ENCODE measurements around the gene LRRC58. TPM values are rescaled to one million over a fixed set of nuclear protein-coding genes. Genes with fewer than 3 reads are reported as not detected.
A peak's percentile ranks its signal among the peaks of the same experiment; 100 is the strongest.

The LRRC58 gene
- total RNA-seq, 4 donors from 2014 or later = 25.3 to 35.6 (median 31.3) TPM

GRCh38 chr3:120352017-120352416 lies 2.9 kb upstream of the LRRC58 start:
- peaks cover 22% of the 10 kb centered on the region for H3K4me1 ChIP-seq
- 86% methylated on average over 4 of the region's 4 CpGs for WGBS
- H3K27ac ChIP-seq = no peak overlapping the region
- H3K36me3 ChIP-seq = no peaks in the 10 kb centered on the region
- TF ChIP-seq POLR2AphosphoS5 (IDR thresholded peaks at IDR 0.05) (no peak), POLR2A (IDR thresholded peaks at IDR 0.05) (no peak), EP300 (IDR thresholded peaks at IDR 0.05) (no peak), CTCF (IDR thresholded peaks at IDR 0.05) (no peak)
- H3K4me3 ChIP-seq = no peak overlapping the region
- H3K27me3 ChIP-seq = no peaks in the 10 kb centered on the region
- DNase-seq (ENCODE audit: low spot score in 2 of 2) = no peak
- no peaks in the 10 kb centered on the region for H3K9me3 ChIP-seq

GRCh38 chr3:120350401-120350941 lies 1.3 kb upstream of the LRRC58 start:
- Histone ChIP-seq H3K4me3 (peak overlapping the region; percentile 84), H3K27ac (no peak overlapping the region), H3K4me1 (peaks cover 27% of the 10 kb centered on the region), H3K36me3 (no peaks in the 10 kb centered on the region), H3K27me3 (no peaks in the 10 kb centered on the region), H3K9me3 (no peaks in the 10 kb centered on the region)
- DNase-seq (ENCODE audit: low spot score in 2 of 2) = peak in 1 of 2 donors; percentile 62
- WGBS = 48% methylated on average over 8 of the region's 8 CpGs
- TF ChIP-seq EP300 (IDR thresholded peaks at IDR 0.05) = no peak
- TF ChIP-seq POLR2AphosphoS5 (IDR thresholded peaks at IDR 0.05) = no peak
- TF ChIP-seq POLR2A (IDR thresholded peaks at IDR 0.05) = no peak
- no peak for TF ChIP-seq CTCF (IDR thresholded peaks at IDR 0.05)

- no peaks in the 10 kb centered on the region for H3K27me3 ChIP-seq
- no peak for DNase-seq (ENCODE audit: low spot score in 2 of 2)
- TF ChIP-seq CTCF (IDR thresholded peaks at IDR 0.05) = no peak
- no peak for TF ChIP-seq POLR2AphosphoS5 (IDR thresholded peaks at IDR 0.05)
- no peak for TF ChIP-seq POLR2A (IDR thresholded peaks at IDR 0.05)
- no peak for TF ChIP-seq EP300 (IDR thresholded peaks at IDR 0.05)
- peak overlapping the region; percentile 91 for H3K27ac ChIP-seq
- H3K9me3 ChIP-seq = no peaks in the 10 kb centered on the region
- WGBS = 10% methylated on average over 6 of the region's 6 CpGs
- peaks cover 27% of the 10 kb centered on the region for H3K4me1 ChIP-seq
- no peaks in the 10 kb centered on the region for H3K36me3 ChIP-seq
- peak overlapping the region; percentile 84 for H3K4me3 ChIP-seq
Measured at GRCh38 chr3:120349855-120350125, 636 bp upstream of the LRRC58 start.

GRCh38 chr3:120348065-120348990 lies 826 bp downstream of the LRRC58 start:
- H3K27ac ChIP-seq = peak overlapping the region; percentile 91
- H3K4me1 ChIP-seq = peaks cover 27% of the 10 kb centered on the region
- no peaks in the 10 kb centered on the region for H3K9me3 ChIP-seq
- peak overlapping the region; percentile 84 for H3K4me3 ChIP-seq
- no peaks in the 10 kb centered on the region for H3K36me3 ChIP-seq
- DNase-seq (ENCODE audit: low spot score in 2 of 2) = peak in 1 of 2 donors; percentile 68
- H3K27me3 ChIP-seq = no peaks in the 10 kb centered on the region
- WGBS = 5% methylated on average over 13 of the region's 41 CpGs
- TF ChIP-seq CTCF (IDR thresholded peaks at IDR 0.05) (no peak), POLR2AphosphoS5 (IDR thresholded peaks at IDR 0.05) (no peak), EP300 (IDR thresholded peaks at IDR 0.05) (no peak), POLR2A (IDR thresholded peaks at IDR 0.05) (no peak)

GRCh38 chr3:120344349-120344748 lies 4.8 kb downstream of the LRRC58 start:
- Histone ChIP-seq H3K9me3 (no peaks in the 10 kb centered on the region), H3K36me3 (peaks cover 10% of the 10 kb centered on the region), H3K4me3 (no peak overlapping the region), H3K27me3 (no peaks in the 10 kb centered on the region), H3K27ac (no peak overlapping the region), H3K4me1 (peaks cover 16% of the 10 kb centered on the region)
- TF ChIP-seq CTCF (IDR thresholded peaks at IDR 0.05) = no peak
- TF ChIP-seq POLR2A (IDR thresholded peaks at IDR 0.05) = no peak
- TF ChIP-seq POLR2AphosphoS5 (IDR thresholded peaks at IDR 0.05) = no peak
- no peak for TF ChIP-seq EP300 (IDR thresholded peaks at IDR 0.05)
- WGBS = 48% methylated on average over 1 of the region's 1 CpG
- DNase-seq (ENCODE audit: low spot score in 2 of 2) = no peak

Measured in suprapubic skin (tissue), 4 donors.